Fibroblast of the aortic adventitia (primary cell): Measurements from ENCODE around the gene TBC1D8. TPM values are rescaled to one million over a fixed set of nuclear protein-coding genes. Genes with fewer than 3 reads are reported as not detected.

Source experiments
- DNase-seq: peaks from one replicate; pipeline ENCODE4 v3.0.0-alpha.2; 2010; ENCODE audit warnings: low read depth
- H3K4me3 ChIP-seq: 2 replicates; pipeline ENCODE4 v1.5.1; 2011; ENCODE audit warnings: low read depth, mild to moderate bottlenecking, control low read depth, low read length, moderate library complexity
- total RNA-seq: library from RNA; depleted of rRNA; stranded (reverse); fragments of >200 nt; gene quantifications from 2 replicates; pipeline ENCODE4 v1.2.3, GENCODE V29; 2012; ENCODE audit warnings: low replicate concordance
- TF ChIP-seq, protein P1 (sequence below): IDR thresholded peaks from 2 replicates; pipeline ENCODE4 v1.5.1; 2011; ENCODE audit warnings: mild to moderate bottlenecking, low read length, control low read depth, inconsistent platforms; ENCODE audit not compliant: insufficient read depth

The TBC1D8 gene
- total RNA-seq, 1 donor = 21.3 TPM

DNA sequence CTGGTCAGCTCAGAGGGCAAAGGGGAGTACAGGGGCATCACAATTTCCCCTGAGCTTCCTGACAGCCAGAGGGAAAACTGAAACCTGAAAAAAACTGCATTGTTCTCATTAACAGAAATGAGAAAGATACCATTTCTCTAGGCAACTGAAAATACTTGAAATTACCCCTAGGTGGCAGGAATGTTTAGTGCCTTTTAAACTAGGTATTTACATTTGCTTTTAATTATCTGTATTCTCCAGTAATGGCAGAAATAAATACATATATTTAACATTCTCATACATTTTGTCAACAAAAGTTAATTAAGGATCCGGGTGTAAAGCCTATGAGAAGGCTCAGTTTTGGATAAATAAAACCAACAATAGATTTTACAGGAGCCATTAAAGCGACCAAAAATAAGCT is 114.6 kb downstream of the TBC1D8 start:
- peak; percentile 72 for DNase-seq
- H3K4me3 ChIP-seq = no peak overlapping the region
- TF ChIP-seq, protein P1, sequence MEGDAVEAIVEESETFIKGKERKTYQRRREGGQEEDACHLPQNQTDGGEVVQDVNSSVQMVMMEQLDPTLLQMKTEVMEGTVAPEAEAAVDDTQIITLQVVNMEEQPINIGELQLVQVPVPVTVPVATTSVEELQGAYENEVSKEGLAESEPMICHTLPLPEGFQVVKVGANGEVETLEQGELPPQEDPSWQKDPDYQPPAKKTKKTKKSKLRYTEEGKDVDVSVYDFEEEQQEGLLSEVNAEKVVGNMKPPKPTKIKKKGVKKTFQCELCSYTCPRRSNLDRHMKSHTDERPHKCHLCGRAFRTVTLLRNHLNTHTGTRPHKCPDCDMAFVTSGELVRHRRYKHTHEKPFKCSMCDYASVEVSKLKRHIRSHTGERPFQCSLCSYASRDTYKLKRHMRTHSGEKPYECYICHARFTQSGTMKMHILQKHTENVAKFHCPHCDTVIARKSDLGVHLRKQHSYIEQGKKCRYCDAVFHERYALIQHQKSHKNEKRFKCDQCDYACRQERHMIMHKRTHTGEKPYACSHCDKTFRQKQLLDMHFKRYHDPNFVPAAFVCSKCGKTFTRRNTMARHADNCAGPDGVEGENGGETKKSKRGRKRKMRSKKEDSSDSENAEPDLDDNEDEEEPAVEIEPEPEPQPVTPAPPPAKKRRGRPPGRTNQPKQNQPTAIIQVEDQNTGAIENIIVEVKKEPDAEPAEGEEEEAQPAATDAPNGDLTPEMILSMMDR = peak; percentile 64

DNA sequence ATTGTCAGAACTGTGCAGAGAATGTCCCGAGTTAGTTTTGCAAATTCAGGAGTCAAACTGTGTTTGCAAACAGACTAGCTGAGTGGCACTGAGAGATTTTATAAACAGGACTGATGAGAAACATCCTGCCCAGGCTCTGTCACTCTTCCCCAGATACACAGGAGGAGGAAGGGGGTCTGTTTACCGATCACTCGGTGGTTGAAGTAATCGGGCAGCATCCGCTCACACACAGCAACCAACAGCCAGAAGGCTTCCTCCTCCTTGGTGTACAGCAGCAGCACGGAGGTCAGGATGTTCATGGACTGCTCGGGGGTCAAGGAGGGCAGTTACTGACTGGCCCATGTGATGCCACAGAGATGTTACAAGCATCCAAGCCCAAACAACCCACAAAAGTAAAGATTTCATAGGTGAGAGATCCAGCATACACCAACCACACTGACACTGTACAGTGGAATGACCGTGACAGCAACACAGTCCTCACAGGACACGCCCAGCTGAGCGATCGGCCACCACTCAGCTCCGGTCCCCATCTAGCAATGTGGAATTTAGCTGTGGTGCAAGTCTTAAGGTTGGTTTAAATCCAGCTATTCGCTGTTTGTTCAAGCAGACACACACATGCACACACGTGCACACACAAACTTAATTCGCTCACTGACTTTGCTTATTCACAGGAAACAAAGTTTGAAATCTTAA is 119.0 kb downstream of the TBC1D8 start:
- DNase-seq = no peak
- TF ChIP-seq, protein P1 = no peak
- no peak overlapping the region for H3K4me3 ChIP-seq

DNA sequence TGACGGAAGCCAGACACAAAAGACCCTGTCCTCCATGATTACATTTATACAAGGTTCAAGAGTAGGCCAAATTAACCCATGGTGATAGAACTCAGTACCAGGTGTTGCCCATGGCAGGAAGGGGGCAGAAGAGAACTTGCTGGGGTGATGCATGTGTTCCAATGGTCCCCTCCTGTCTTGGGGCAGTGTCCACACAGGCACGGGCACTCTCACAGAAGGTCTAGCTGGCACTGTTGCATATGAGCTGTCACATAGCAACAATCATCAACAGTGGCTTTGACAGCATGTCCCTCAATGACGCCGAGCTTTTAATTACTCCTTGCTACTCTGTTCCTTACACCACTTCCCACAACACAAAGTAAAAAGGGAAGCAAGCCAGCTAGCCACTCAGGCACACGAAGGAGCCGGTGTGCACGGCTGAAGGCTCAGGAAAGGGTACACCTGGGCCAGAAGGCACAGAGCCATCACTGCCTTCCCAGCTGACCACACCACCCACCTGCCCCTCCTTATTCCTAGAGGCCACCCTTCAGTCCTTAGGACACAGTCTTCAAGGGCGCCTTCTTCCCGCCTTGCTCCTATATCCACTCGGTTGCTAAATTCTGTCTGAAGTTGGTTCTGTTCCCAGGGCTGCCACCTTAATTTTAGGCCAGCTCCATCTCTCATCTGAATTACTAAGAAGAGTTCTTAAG is 120.2 kb downstream of the TBC1D8 start:
- DNase-seq = no peak
- TF ChIP-seq, protein P1 = no peak
- H3K4me3 ChIP-seq = no peak overlapping the region

DNA sequence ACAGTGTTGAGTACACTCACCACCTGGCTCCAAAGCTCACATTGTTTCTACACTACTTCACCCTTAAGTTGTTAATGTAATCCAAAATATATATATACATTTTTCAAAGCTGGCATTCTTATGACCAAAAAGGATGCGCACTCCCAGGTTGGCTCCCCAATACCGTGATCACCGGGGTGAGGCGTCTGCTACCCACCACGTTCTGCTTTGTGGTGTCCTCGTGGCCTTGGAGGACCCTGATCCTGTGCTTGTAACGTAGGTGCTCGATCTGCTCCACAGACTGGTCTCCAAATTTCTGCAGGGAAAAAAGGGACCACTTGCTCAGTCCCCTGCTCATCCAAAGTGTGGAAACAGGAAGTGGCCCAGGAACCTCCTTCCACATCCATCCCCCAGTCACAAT is 123.3 kb downstream of the TBC1D8 start:
- H3K4me3 ChIP-seq = no peak overlapping the region
- no peak for DNase-seq
- TF ChIP-seq, protein P1 = no peak

DNA sequence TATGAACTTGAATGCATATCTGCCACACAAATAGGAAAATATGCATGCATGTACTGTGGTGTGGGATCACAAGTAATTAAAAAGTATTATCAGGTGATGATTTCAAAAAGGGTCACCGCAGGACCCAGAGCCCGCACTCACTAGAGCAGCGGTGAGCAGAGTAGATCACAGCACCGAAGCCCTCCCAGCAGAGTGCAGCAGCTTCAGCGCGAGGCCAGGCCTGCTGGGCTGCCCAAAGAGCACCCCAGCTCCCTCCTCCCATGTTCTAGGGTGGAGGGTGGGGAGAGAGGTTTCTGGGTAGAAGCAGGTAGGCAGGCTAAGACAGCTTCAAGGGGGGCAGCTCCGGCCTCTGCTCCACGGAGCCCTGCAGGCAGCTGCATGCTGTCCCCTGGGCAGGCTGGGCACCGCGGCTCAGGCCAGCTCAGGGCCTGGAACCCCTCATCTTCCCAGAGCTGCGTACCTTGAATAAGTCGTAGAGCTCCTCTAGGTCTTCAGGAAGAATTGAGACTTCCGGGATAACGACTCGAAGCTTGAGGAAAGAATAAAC is 124.2 kb downstream of the TBC1D8 start:
- TF ChIP-seq, protein P1 = no peak
- no peak overlapping the region for H3K4me3 ChIP-seq
- DNase-seq = no peak

DNA sequence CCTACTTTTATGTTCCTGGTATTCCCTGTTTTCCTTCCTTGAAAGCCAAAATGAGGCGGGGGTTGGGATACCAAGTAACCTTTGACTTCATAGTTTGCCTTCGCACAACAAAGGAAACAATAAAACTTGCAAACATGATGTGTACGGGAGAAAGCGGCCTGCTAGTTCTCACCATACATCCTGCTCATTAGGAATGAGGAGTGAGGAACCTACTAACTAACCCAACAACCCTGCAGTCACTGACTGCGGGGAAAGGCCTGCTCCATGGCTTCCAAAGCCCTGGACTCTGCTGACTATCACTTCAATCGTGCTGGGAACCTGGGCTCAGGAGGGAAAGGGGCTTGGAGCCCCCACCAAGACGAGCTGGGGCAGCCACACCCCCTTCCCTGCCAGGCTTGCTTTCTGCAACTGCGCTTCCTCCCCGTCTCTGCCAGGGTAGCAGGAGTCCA is 124.9 kb downstream of the TBC1D8 start:
- no peak for DNase-seq

More for the DNA sequence above, 124.9 kb downstream of the TBC1D8 start:
- no peak overlapping the region for H3K4me3 ChIP-seq
- TF ChIP-seq, protein P1 = no peak
